CD4-positive, alpha-beta memory T cell (primary cell): ENCODE data around the gene TPGS1. TPM values are rescaled to one million over a fixed set of nuclear protein-coding genes. Genes with fewer than 3 reads are reported as not detected.

ENCODE experiments used
- CTCF ChIA-PET: fragments of 350-600 bp; sonication (Branson Sonifier 250); formaldehyde crosslinking; loops from one replicate; lab custom pipeline; 2021; ENCODE audit warnings: inconsistent platforms; ENCODE audit not compliant: partially characterized antibody; lab: Charles Lee
- POLR2A ChIA-PET: fragments of 350-600 bp; sonication (Branson Sonifier 250); formaldehyde crosslinking; loops from one replicate; lab custom pipeline; 2021; ENCODE audit not compliant: partially characterized antibody; lab: Charles Lee
- DNase-seq, 5 donors: peaks; one replicate each; pipeline versions ENCODE4 v3.0.0 to v3.0.0-alpha.2; 2020 to 2022; ENCODE audit warnings: mixed read lengths in 1 of 5
- H3K27ac ChIP-seq: one replicate; pipeline ENCODE4 v1.7.0; 2013; ENCODE audit warnings: low read depth, low read length
- H3K27me3 ChIP-seq: 2 replicates; pipeline ENCODE4 v1.7.0; 2013; ENCODE audit warnings: mild to moderate bottlenecking, low read length, moderate library complexity; ENCODE audit not compliant: insufficient read depth
- H3K36me3 ChIP-seq: 2 replicates; pipeline ENCODE4 v1.7.0; 2013; ENCODE audit warnings: mild to moderate bottlenecking, low read length, moderate library complexity; ENCODE audit not compliant: insufficient read depth
- H3K4me1 ChIP-seq: 2 replicates; pipeline ENCODE4 v1.7.0; 2013; ENCODE audit warnings: mild to moderate bottlenecking, low read length, moderate library complexity; ENCODE audit not compliant: insufficient read depth
- H3K4me3 ChIP-seq, 2 donors: one replicate each; pipeline ENCODE4 v1.7.0; 2013; ENCODE audit warnings: low read length in 2 of 2, mild to moderate bottlenecking in 1 of 2
- H3K9me3 ChIP-seq, 2 donors: one replicate each; pipeline ENCODE4 v1.7.0; 2013; ENCODE audit warnings: low read length in 2 of 2, control low read depth in 1 of 2; ENCODE audit not compliant: control insufficient read depth in 1 of 2
- H3K27ac Mint-ChIP-seq, 7 donors: one replicate each; pipeline ENCODE4 v1.8.0; 2020 to 2021; ENCODE audit warnings: mixed read lengths in 7 of 7, mild to moderate bottlenecking in 6 of 7, inconsistent platforms in 3 of 7, moderate library complexity in 3 of 7
- H3K27me3 Mint-ChIP-seq, 2 donors: one replicate each; pipeline ENCODE4 v1.8.0; 2020 to 2021; ENCODE audit warnings: mixed read lengths in 2 of 2
- H3K36me3 Mint-ChIP-seq, 2 donors: one replicate each; pipeline ENCODE4 v1.8.0; 2020 to 2021; ENCODE audit warnings: mixed read lengths in 2 of 2, inconsistent platforms in 1 of 2, mild to moderate bottlenecking in 1 of 2
- H3K4me1 Mint-ChIP-seq, 4 donors: one replicate each; pipeline ENCODE4 v1.8.0; 2020 to 2021; ENCODE audit warnings: mixed read lengths in 4 of 4, mild to moderate bottlenecking in 1 of 4
- H3K4me3 Mint-ChIP-seq, 8 donors: one replicate each; pipeline ENCODE4 v1.8.0; 2020 to 2021; ENCODE audit warnings: mixed read lengths in 8 of 8, mild to moderate bottlenecking in 7 of 8, moderate library complexity in 6 of 8, inconsistent platforms in 3 of 8
- H3K9me3 Mint-ChIP-seq, 8 donors: one replicate each; pipeline ENCODE4 v1.8.0; 2020 to 2021; ENCODE audit warnings: mixed read lengths in 8 of 8, mild to moderate bottlenecking in 5 of 8, inconsistent platforms in 3 of 8, moderate library complexity in 1 of 8
- intact Hi-C: fragments of 100-400 bp; cut with micrococcal nuclease; formaldehyde crosslinking; loops from one replicate; pipeline ENCODE4 v1.15.1; 2023
- polyA plus RNA-seq, 2 donors: library from polyadenylated mRNA; unstranded; fragments of 300-500 nt; fragmentation: Illumina TruSeq; gene quantifications; one replicate each; pipeline ENCODE4 v1.2.3, GENCODE V29; 2021
- total RNA-seq, 2 experiments: library from RNA; stranded (reverse); gene quantifications; one replicate each; pipeline ENCODE4 v1.2.3, GENCODE V29; 2021

TPGS1 gene
- total and polyA plus RNA-seq, 4 experiments from 2014 or later, result 22.2 to 37.6 (median 31.9) TPM

GRCh38 chr19:493391-494170, 13.7 kb upstream of the TPGS1 start:
- Histone ChIP-seq H3K27ac (no peak overlapping the region), H3K27me3 (peaks cover 6% of the 10 kb centered on the region), H3K4me3 (no peak overlapping the region), H3K36me3 (no peaks in the 10 kb centered on the region), H3K9me3 (no peaks in the 10 kb centered on the region), H3K4me1 (no peaks in the 10 kb centered on the region)
- no peaks in the 10 kb centered on the region for H3K36me3 Mint-ChIP-seq
- H3K27me3 Mint-ChIP-seq, result peaks cover 0 to 4% of the 10 kb centered on the region in 2 donors
- H3K9me3 Mint-ChIP-seq, result no peaks in the 10 kb centered on the region
- intact Hi-C loops, result no loop called here
- peaks cover 0 to 11% (median 2%) of the 10 kb centered on the region in 4 donors for H3K4me1 Mint-ChIP-seq
- no peak for DNase-seq
- ChIA-PET CTCF (interaction anchor here (1.4 kb wide), 1 partner anchor 13 kb away, joined by 4 read pairs; no protein-coding TSS in a partner anchor), POLR2A (no interaction called here)
- peak overlapping the region in 5 of 7 donors; percentile 32 to 90 (median 67) for H3K27ac Mint-ChIP-seq
- H3K4me3 Mint-ChIP-seq, result peak overlapping the region in 2 of 8 donors; percentile 26 to 46

GRCh38 chr19:494171-495080, 12.9 kb upstream of the TPGS1 start:
- peak overlapping the region in 1 of 7 donors; percentile 32 for H3K27ac Mint-ChIP-seq
- CTCF ChIA-PET, result interaction anchor here (1.4 to 1.5 kb wide), 2 partner anchors 12 to 16 kb away, joined by 4 to 6 read pairs; no protein-coding TSS in a partner anchor
- H3K9me3 Mint-ChIP-seq, result no peaks in the 10 kb centered on the region
- no peaks in the 10 kb centered on the region for H3K36me3 Mint-ChIP-seq
- peaks cover 12% of the 10 kb centered on the region for H3K27me3 ChIP-seq
- no peaks in the 10 kb centered on the region for H3K4me1 ChIP-seq
- no peak overlapping the region for H3K4me3 Mint-ChIP-seq
- no peaks in the 10 kb centered on the region for H3K36me3 ChIP-seq
- peaks cover 5 to 7% of the 10 kb centered on the region in 2 donors for H3K27me3 Mint-ChIP-seq
- H3K4me3 ChIP-seq, result no peak overlapping the region
- no peaks in the 10 kb centered on the region for H3K9me3 ChIP-seq
- POLR2A ChIA-PET, result interaction anchor here (0.9 kb wide), 1 partner anchor 12 kb away, joined by 4 read pairs; no protein-coding TSS in a partner anchor
- peak in 1 of 5 donors; percentile 36 for DNase-seq
- H3K27ac ChIP-seq, result no peak overlapping the region
- intact Hi-C loops, result no loop called here
- H3K4me1 Mint-ChIP-seq, result peaks cover 2 to 11% (median 5%) of the 10 kb centered on the region in 4 donors

GRCh38 chr19:495081-495401, 12.3 kb upstream of the TPGS1 start:
- Mint-ChIP-seq H3K27ac (peak overlapping the region in 2 of 7 donors; percentile 65 to 69), H3K4me1 (peaks cover 2 to 6% (median 5%) of the 10 kb centered on the region in 4 donors), H3K27me3 (peaks cover 6 to 7% of the 10 kb centered on the region in 2 donors), H3K9me3 (no peaks in the 10 kb centered on the region), H3K36me3 (no peaks in the 10 kb centered on the region), H3K4me3 (no peak overlapping the region)
- intact Hi-C loops, result no loop called here
- H3K4me1 ChIP-seq, result no peaks in the 10 kb centered on the region
- ChIA-PET CTCF (interaction anchor here (1.5 kb wide), 1 partner anchor 16 kb away, joined by 6 read pairs; no protein-coding TSS in a partner anchor), POLR2A (interaction anchor here (0.8 to 1.1 kb wide), 3 partner anchors 11 to 16 kb away, joined by 3 to 5 read pairs (median 4); no protein-coding TSS in a partner anchor)
- no peaks in the 10 kb centered on the region for H3K9me3 ChIP-seq
- peaks cover 13% of the 10 kb centered on the region for H3K27me3 ChIP-seq
- H3K36me3 ChIP-seq, result no peaks in the 10 kb centered on the region
- no peak overlapping the region for H3K27ac ChIP-seq
- DNase-seq, result no peak
- H3K4me3 ChIP-seq, result no peak overlapping the region

DNA sequence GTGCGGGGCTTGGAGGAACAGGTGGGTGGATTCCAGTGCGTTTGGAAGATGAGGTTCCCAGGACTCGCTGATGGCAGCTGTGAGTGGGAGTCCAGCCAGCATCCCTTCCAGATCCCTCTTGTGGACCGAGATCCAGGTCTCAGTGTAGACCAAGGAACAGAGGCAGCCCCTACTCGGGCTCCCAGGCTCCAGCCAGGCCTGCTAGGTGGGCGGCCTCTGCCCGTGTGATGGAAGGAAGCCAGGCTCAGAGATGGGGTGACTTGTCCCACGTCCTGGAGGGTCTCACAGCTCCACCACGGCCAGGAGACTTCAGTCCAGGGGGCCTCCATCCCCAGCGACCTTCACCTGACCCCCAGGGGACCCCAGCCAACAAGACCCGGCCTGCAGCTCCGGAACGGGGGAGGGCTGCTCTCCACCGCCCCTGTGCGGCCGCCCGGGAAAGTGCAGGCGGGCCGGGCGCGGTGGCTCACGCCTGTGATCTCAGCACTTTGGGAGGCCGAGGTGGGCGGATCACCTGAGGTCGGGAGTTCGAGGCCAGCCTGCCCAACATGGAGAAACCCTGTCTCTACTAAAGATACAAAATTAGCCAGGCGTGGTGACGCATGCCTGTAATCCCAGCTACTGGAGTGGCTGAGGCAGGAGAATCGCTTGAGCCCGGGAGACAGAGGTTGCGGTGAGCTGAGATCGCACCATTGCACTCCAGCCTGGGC, 11.7 kb upstream of the TPGS1 start:
- intact Hi-C loops, result no loop called here
- no peaks in the 10 kb centered on the region for H3K4me1 ChIP-seq
- POLR2A ChIA-PET, result interaction anchor here (0.8 to 1.1 kb wide), 3 partner anchors 11 to 15 kb away, joined by 3 to 5 read pairs (median 4); no protein-coding TSS in a partner anchor
- no peaks in the 10 kb centered on the region for H3K9me3 ChIP-seq
- Mint-ChIP-seq H3K4me1 (peaks cover 0 to 6% (median 4%) of the 10 kb centered on the region in 4 donors), H3K4me3 (no peak overlapping the region), H3K27me3 (peaks cover 6 to 7% of the 10 kb centered on the region in 2 donors), H3K9me3 (no peaks in the 10 kb centered on the region), H3K27ac (peak overlapping the region in 4 of 7 donors; percentile 18 to 69 (median 44)), H3K36me3 (no peaks in the 10 kb centered on the region)
- no peak overlapping the region for H3K4me3 ChIP-seq
- CTCF ChIA-PET, result interaction anchor here (1.3 to 1.5 kb wide), 2 partner anchors 11 to 15 kb away, joined by 6 to 7 read pairs; no protein-coding TSS in a partner anchor
- peak; percentile 39 to 58 (median 49) for DNase-seq
- no peaks in the 10 kb centered on the region for H3K36me3 ChIP-seq
- peaks cover 13% of the 10 kb centered on the region for H3K27me3 ChIP-seq
- no peak overlapping the region for H3K27ac ChIP-seq

DNA sequence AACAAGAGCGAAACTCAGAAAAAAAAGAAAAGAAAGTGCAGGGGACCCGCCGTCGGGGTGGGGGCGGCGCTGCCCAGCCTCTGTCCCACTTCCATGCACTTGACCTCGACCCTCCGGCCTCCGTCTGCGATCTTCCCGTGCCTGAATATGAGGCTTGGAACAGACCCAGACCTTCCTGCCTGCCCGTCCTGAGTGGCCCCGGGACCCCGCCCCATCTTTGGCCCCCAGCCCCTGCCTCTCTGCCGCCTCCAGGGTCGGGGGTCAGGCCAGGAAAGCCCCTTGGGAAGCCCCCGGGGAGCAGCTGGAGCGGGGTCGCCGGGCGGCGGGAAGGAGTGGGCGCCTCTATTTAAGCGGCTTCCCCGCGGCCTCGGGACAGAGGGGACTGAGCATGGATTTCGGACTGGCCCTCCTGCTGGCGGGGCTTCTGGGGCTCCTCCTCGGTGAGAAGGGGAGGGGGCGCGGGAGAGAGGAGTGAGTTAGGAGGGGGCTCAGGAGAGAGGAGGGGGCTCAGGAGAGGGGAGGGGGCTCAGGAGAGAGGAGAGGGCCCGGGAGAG, 11.1 kb upstream of the TPGS1 start, which contains the start of gene MADCAM1:
MADCAM1 (plus strand) TSS at position 375 of the 554 bp plus-strand sequence; CDS start at position 389, 14 bp downstream.
- intact Hi-C loops, result no loop called here
- Mint-ChIP-seq H3K27me3 (peaks cover 6 to 7% of the 10 kb centered on the region in 2 donors), H3K9me3 (no peaks in the 10 kb centered on the region), H3K27ac (peak within 1 kb of the TSS in 4 of 7 donors; percentile 18 to 69 (median 44)), H3K4me3 (no peak within 1 kb of the TSS), H3K4me1 (peaks cover 0 to 6% (median 4%) of the 10 kb centered on the region in 4 donors), H3K36me3 (no peaks in the 10 kb centered on the region)
- Histone ChIP-seq H3K4me3 (no peak within 1 kb of the TSS), H3K27me3 (peaks cover 13% of the 10 kb centered on the region), H3K4me1 (no peaks in the 10 kb centered on the region), H3K36me3 (no peaks in the 10 kb centered on the region), H3K27ac (no peak within 1 kb of the TSS), H3K9me3 (no peaks in the 10 kb centered on the region)
- ChIA-PET CTCF (interaction anchor here (1.3 to 1.5 kb wide), 2 partner anchors 10 to 14 kb away, joined by 6 to 7 read pairs; no protein-coding TSS in a partner anchor), POLR2A (interaction anchor here (1.1 kb wide), 1 partner anchor 14 kb away, joined by 5 read pairs; no protein-coding TSS in a partner anchor)
- no peak for DNase-seq

GRCh38 chr19:496986-497385, 10.3 kb upstream of the TPGS1 start:
- Mint-ChIP-seq H3K4me1 (peaks cover 0 to 6% (median 4%) of the 10 kb centered on the region in 4 donors), H3K36me3 (no peaks in the 10 kb centered on the region), H3K4me3 (no peak overlapping the region), H3K27ac (no peak overlapping the region), H3K27me3 (peaks cover 6 to 7% of the 10 kb centered on the region in 2 donors), H3K9me3 (no peaks in the 10 kb centered on the region)
- Histone ChIP-seq H3K36me3 (no peaks in the 10 kb centered on the region), H3K27ac (no peak overlapping the region), H3K4me3 (no peak overlapping the region), H3K27me3 (peaks cover 13% of the 10 kb centered on the region), H3K9me3 (no peaks in the 10 kb centered on the region), H3K4me1 (no peaks in the 10 kb centered on the region)
- ChIA-PET CTCF (no interaction called here), POLR2A (no interaction called here)
- intact Hi-C loops, result no loop called here
- DNase-seq, result peak in 1 of 5 donors; percentile 12
